Peyer's patch (tissue), 4 donors: ENCODE data around the gene SEMA3G.

Source experiments
- POLR2A ChIP-seq, 2 donors: fragments of 450-650 bp; IDR thresholded peaks; one replicate each; pipeline ENCODE4 v1.5.1; 2017; ENCODE audit warnings: antibody characterized with exemption in 2 of 2, mild to moderate bottlenecking in 2 of 2, moderate library complexity in 2 of 2
- TF ChIP-seq, protein P1 (sequence below), 6 experiments: fragments of 450-650 bp in 4 of 6; fragments of 200-600 bp in 2 of 6; sonication (generic) in 1 of 6; IDR thresholded peaks; one replicate each; pipeline ENCODE4 v1.5.1; 2017 to 2019; ENCODE audit warnings: antibody characterized with exemption in 6 of 6, mild to moderate bottlenecking in 3 of 6, moderate library complexity in 1 of 6

GRCh38 chr3:52446042-52446441 lies 1.1 kb upstream of the SEMA3G start:
- TF ChIP-seq, protein P1, sequence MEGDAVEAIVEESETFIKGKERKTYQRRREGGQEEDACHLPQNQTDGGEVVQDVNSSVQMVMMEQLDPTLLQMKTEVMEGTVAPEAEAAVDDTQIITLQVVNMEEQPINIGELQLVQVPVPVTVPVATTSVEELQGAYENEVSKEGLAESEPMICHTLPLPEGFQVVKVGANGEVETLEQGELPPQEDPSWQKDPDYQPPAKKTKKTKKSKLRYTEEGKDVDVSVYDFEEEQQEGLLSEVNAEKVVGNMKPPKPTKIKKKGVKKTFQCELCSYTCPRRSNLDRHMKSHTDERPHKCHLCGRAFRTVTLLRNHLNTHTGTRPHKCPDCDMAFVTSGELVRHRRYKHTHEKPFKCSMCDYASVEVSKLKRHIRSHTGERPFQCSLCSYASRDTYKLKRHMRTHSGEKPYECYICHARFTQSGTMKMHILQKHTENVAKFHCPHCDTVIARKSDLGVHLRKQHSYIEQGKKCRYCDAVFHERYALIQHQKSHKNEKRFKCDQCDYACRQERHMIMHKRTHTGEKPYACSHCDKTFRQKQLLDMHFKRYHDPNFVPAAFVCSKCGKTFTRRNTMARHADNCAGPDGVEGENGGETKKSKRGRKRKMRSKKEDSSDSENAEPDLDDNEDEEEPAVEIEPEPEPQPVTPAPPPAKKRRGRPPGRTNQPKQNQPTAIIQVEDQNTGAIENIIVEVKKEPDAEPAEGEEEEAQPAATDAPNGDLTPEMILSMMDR (IDR thresholded peaks at IDR 0.05): no peak
- no peak for TF ChIP-seq POLR2A (IDR thresholded peaks at IDR 0.05)
